GM13977 (cell line): Measurements from ENCODE around the gene ABCA3.
A peak's percentile ranks its signal among the peaks of the same experiment; 100 is the strongest.

Experiments used
- DNase-seq: peaks from one replicate; pipeline ENCODE4 v3.0.0; 2012; ENCODE audit warnings: low spot score
- CTCF ChIP-seq: IDR thresholded peaks from 2 replicates; pipeline ENCODE4 v1.5.1; 2012; ENCODE audit warnings: mild to moderate bottlenecking, control low read depth; ENCODE audit not compliant: insufficient read depth; ENCODE audit errors: extremely low read depth, missing control alignments
- in situ Hi-C: fragments of 300-500 bp; cut with MboI; formaldehyde crosslinking; loops from one replicate; pipeline ENCODE4 v1.12.0; 2022; ENCODE audit warnings: low sequenced_read_pairs, low pct_unique_long_range_greater_than_20kb, mixed read lengths, inconsistent platforms; ENCODE audit not compliant: unreplicated experiment

Gene ABCA3

GRCh38 chr16:2297506-2297860 is 43.0 kb downstream of the ABCA3 start:
- TF ChIP-seq CTCF, result no peak
- DNase-seq, result no peak
- in situ Hi-C loops, result no loop called here

GRCh38 chr16:2296661-2297505 is 43.6 kb downstream of the ABCA3 start:
- in situ Hi-C loops, result no loop called here
- DNase-seq, result peak; percentile 68

GRCh38 chr16:2295056-2295798 is 45.3 kb downstream of the ABCA3 start:
- in situ Hi-C loops, result no loop called here
- DNase-seq, result no peak
- no peak for TF ChIP-seq CTCF

More at GRCh38 chr16:2296661-2297505, 43.6 kb downstream of the ABCA3 start:
- TF ChIP-seq CTCF, result peak; percentile 66

GRCh38 chr16:2292221-2292620 is 48.3 kb downstream of the ABCA3 start:
- no peak for TF ChIP-seq CTCF
- DNase-seq, result no peak
- in situ Hi-C loops, result no loop called here

GRCh38 chr16:2289282-2289681 is 51.2 kb downstream of the ABCA3 start:
- no peak for DNase-seq
- in situ Hi-C loops, result no loop called here
- TF ChIP-seq CTCF, result no peak

- in situ Hi-C loops, result no loop called here
- no peak for TF ChIP-seq CTCF
- DNase-seq, result no peak
These were observed 51.8 kb downstream of the ABCA3 start for GRCh38 chr16:2288726-2289125.
